HCT116 (cell line): ENCODE data around the gene EID1. TPM values are rescaled to one million over a fixed set of nuclear protein-coding genes. Genes with fewer than 3 reads are reported as not detected.

Experiments used
- ATAC-seq: fragments of 200-7000 bp; cut with Tn5 transposase; 2 replicates; pipeline ENCODE4 v1.9.1; 2020; ENCODE audit warnings: mild to moderate bottlenecking, moderate library complexity
- BruUV-seq: library from RNA; stranded (reverse); fragments of 400-500 nt; replicated peaks from 2 replicates; lab custom pipeline; 2021; lab: Mats Ljungman, UMichigan
- CTCF ChIA-PET: fragments of 300-600 bp; sonication (Branson Sonifier 250); formaldehyde crosslinking; loops from one replicate; lab custom pipeline; 2021; ENCODE audit warnings: antibody characterized with exemption; lab: Charles Lee
- POLR2A ChIA-PET: fragments of 300-600, 350-600 bp; sonication (Branson Sonifier 250); formaldehyde crosslinking; loops from one replicate; lab custom pipeline; 2021; ENCODE audit warnings: antibody characterized with exemption; lab: Charles Lee
- RAD21 ChIA-PET, 2 experiments: fragments of 300-600 bp; sonication (Branson Sonifier 250); formaldehyde crosslinking; loops; one replicate each; lab custom pipeline; 2023; ENCODE audit warnings: low total read pairs in 2 of 2; ENCODE audit not compliant: uncharacterized antibody in 2 of 2, unreplicated experiment in 2 of 2, low non-redundant PET in 1 of 2; lab: Charles Lee
- DNase-seq: peaks from one replicate; pipeline ENCODE4 v3.0.0-alpha.2; 2010; ENCODE audit warnings: low read depth, low spot score
- H2AFZ ChIP-seq: fragments of 200-600 bp; shearing (Covaris generic), sonication (generic); 2 replicates; pipeline ENCODE4 v1.6.1; 2017; ENCODE audit warnings: low read depth, mixed run types, mixed read lengths, antibody characterized with exemption, low read length; ENCODE audit not compliant: poor library complexity, severe bottlenecking
- H3K27ac ChIP-seq: 2 replicates; pipeline ENCODE4 v1.5.1; 2012; ENCODE audit warnings: low read depth, low read length
- H3K27me3 ChIP-seq: fragments of 200-600 bp; sonication (generic); 2 replicates; pipeline ENCODE4 v1.6.1; 2016; ENCODE audit warnings: mixed run types, low read length, mixed read lengths; ENCODE audit not compliant: insufficient read depth
- H3K36me3 ChIP-seq, 2 experiments: fragments of 200-500 bp in 1 of 2; fragments of 200-600 bp in 1 of 2; sonication (Bioruptor generic) in 1 of 2; sonication (generic) in 1 of 2; 2 replicates each; pipeline versions ENCODE4 v1.5.1 to v1.6.1; 2014 to 2016; ENCODE audit warnings: low read length in 2 of 2, inconsistent platforms in 1 of 2, mixed read lengths in 1 of 2, mixed run types in 1 of 2; ENCODE audit not compliant: insufficient read depth in 2 of 2, control insufficient read depth in 1 of 2
- H3K4me1 ChIP-seq, 2 experiments: fragments of 200-600 bp in 1 of 2; sonication (generic) in 1 of 2; 2 replicates each; pipeline versions ENCODE4 v1.5.1 to v1.6.1; 2012 to 2017; ENCODE audit warnings: low read length in 2 of 2, inconsistent platforms in 1 of 2, mild to moderate bottlenecking in 1 of 2, mixed read lengths in 1 of 2, mixed run types in 1 of 2, moderate library complexity in 1 of 2; ENCODE audit not compliant: insufficient read depth in 2 of 2, control insufficient read depth in 1 of 2
- H3K4me2 ChIP-seq: fragments of 200-600 bp; sonication (generic); 2 replicates; pipeline ENCODE4 v1.6.1; 2017; ENCODE audit warnings: mixed run types, low read length, mixed read lengths
- H3K4me3 ChIP-seq, 2 experiments: fragments of 200-600 bp in 1 of 2; sonication (generic) in 1 of 2; replicated peaks in 1 of 2; 2 replicates each; pipeline ENCODE4 v1.5.1; 2011 to 2016; ENCODE audit warnings: low read length in 2 of 2, control low read depth in 1 of 2, low read depth in 1 of 2, mild to moderate bottlenecking in 1 of 2, mixed read lengths in 1 of 2, mixed run types in 1 of 2
- H3K79me2 ChIP-seq: fragments of 200-600 bp; sonication (generic); 2 replicates; pipeline ENCODE4 v1.6.1; 2017; ENCODE audit warnings: mild to moderate bottlenecking, mixed run types, low read length, moderate library complexity, mixed read lengths; ENCODE audit not compliant: insufficient read depth
- H3K9ac ChIP-seq: fragments of 200-600 bp; sonication (generic); 2 replicates; pipeline ENCODE4 v1.6.1; 2016; ENCODE audit warnings: low read length, mixed read lengths
- H3K9me2 ChIP-seq: fragments of 200-600 bp; sonication (generic), shearing (Covaris generic); 2 replicates; pipeline ENCODE4 v1.6.1; 2017; ENCODE audit warnings: mixed run types, mild to moderate bottlenecking, moderate library complexity; ENCODE audit not compliant: insufficient read depth
- H3K9me3 ChIP-seq, 2 experiments: fragments of 200-500 bp in 1 of 2; fragments of 200-600 bp in 1 of 2; sonication (Bioruptor generic) in 1 of 2; sonication (generic) in 1 of 2; 2 replicates each; pipeline ENCODE4 v1.6.1; 2014 to 2017; ENCODE audit warnings: low read length in 2 of 2, mixed read lengths in 2 of 2, inconsistent platforms in 1 of 2, low read depth in 1 of 2, mild to moderate bottlenecking in 1 of 2, mixed run types in 1 of 2, moderate library complexity in 1 of 2; ENCODE audit not compliant: control insufficient read depth in 1 of 2, insufficient read depth in 1 of 2
- H4K20me1 ChIP-seq: fragments of 200-600 bp; sonication (generic), shearing (Covaris generic); 2 replicates; pipeline ENCODE4 v1.6.1; 2017; ENCODE audit warnings: mixed run types, mild to moderate bottlenecking, moderate library complexity; ENCODE audit not compliant: insufficient read depth
- CBX3 ChIP-seq: IDR thresholded peaks from 2 replicates; pipeline ENCODE4 v1.6.1; 2012; ENCODE audit warnings: low read depth
- CEBPB ChIP-seq: IDR thresholded peaks from 2 replicates; pipeline ENCODE4 v1.6.1; 2012; ENCODE audit warnings: low read depth
- CTCF ChIP-seq, 3 experiments: fragments of 200-600 bp in 1 of 3; sonication (generic) in 1 of 3; IDR thresholded peaks in 2 of 3; conservative IDR thresholded peaks in 1 of 3; 2 replicates each; pipeline ENCODE4 v1.5.1; 2012 to 2017; ENCODE audit warnings: low read depth in 2 of 3, low read length in 2 of 3, antibody characterized with exemption in 1 of 3, borderline replicate concordance in 1 of 3, control low read depth in 1 of 3, mild to moderate bottlenecking in 1 of 3, mixed read lengths in 1 of 3, mixed run types in 1 of 3, moderate library complexity in 1 of 3; ENCODE audit not compliant: insufficient read depth in 1 of 3
- EGR1 ChIP-seq: IDR thresholded peaks from 2 replicates; pipeline ENCODE4 v1.6.1; 2012; ENCODE audit warnings: low read depth
- ELF1 ChIP-seq: IDR thresholded peaks from 2 replicates; pipeline ENCODE4 v1.6.1; 2012; ENCODE audit warnings: low read depth, borderline replicate concordance
- EZH2 ChIP-seq: fragments of 200-600 bp; sonication (generic); IDR thresholded peaks from 2 replicates; pipeline ENCODE4 v1.6.1; 2017; ENCODE audit warnings: antibody characterized with exemption, mixed run types
- EZH2phosphoT487 ChIP-seq: fragments of 200-600 bp; IDR thresholded peaks from 2 replicates; pipeline ENCODE4 v1.6.1; 2018; ENCODE audit warnings: antibody characterized with exemption, borderline replicate concordance
- POLR2A ChIP-seq: IDR thresholded peaks from 2 replicates; pipeline ENCODE4 v1.7.0; 2011; ENCODE audit warnings: borderline replicate concordance; ENCODE audit not compliant: insufficient read depth, insufficient read length; ENCODE audit errors: extremely low read depth
- POLR2AphosphoS5 ChIP-seq: IDR thresholded peaks from 2 replicates; pipeline ENCODE4 v1.6.1; 2011; ENCODE audit warnings: mild to moderate bottlenecking, low read depth, low read length, moderate library complexity
- REST ChIP-seq: IDR thresholded peaks from 2 replicates; pipeline ENCODE4 v1.6.1; 2012; ENCODE audit warnings: low read depth
- SIN3A ChIP-seq: IDR thresholded peaks from 2 replicates; pipeline ENCODE4 v1.6.1; 2012; ENCODE audit warnings: low read depth
- SRF ChIP-seq: IDR thresholded peaks from 2 replicates; pipeline ENCODE4 v1.6.1; 2012; ENCODE audit warnings: low read depth
- TCF7L2 ChIP-seq: IDR thresholded peaks from 2 replicates; pipeline ENCODE4 v1.7.0; 2011; ENCODE audit warnings: borderline replicate concordance, inconsistent platforms; ENCODE audit not compliant: insufficient read depth, insufficient read length; ENCODE audit errors: extremely low read depth
- YY1 ChIP-seq: IDR thresholded peaks from 2 replicates; pipeline ENCODE4 v1.6.1; 2011; ENCODE audit warnings: low read length, low read depth, moderate library complexity, mild to moderate bottlenecking; ENCODE audit not compliant: insufficient replicate concordance; ENCODE audit errors: extremely low read depth
- ZNF274 ChIP-seq: fragments of 200-500 bp; sonication (Bioruptor generic); IDR thresholded peaks from 2 replicates; pipeline ENCODE4 v1.6.1; 2014; ENCODE audit warnings: mild to moderate bottlenecking, low read depth, low read length, inconsistent platforms
- intact Hi-C: fragments of 100-400 bp; cut with micrococcal nuclease; formaldehyde crosslinking; loops from 2 replicates; pipeline ENCODE4 v1.10.0; 2022
- total RNA-seq: library from RNA; stranded (reverse); gene quantifications from one replicate; pipeline ENCODE4 v1.2.1, GENCODE V29; 2021; ENCODE audit not compliant: unreplicated experiment
- TF ChIP-seq, protein P1 (sequence below): IDR thresholded peaks from 2 replicates; pipeline ENCODE4 v1.6.1; 2012

The EID1 gene
- total RNA-seq, 1 experiment from 2014 or later: 68.6 TPM

DNA sequence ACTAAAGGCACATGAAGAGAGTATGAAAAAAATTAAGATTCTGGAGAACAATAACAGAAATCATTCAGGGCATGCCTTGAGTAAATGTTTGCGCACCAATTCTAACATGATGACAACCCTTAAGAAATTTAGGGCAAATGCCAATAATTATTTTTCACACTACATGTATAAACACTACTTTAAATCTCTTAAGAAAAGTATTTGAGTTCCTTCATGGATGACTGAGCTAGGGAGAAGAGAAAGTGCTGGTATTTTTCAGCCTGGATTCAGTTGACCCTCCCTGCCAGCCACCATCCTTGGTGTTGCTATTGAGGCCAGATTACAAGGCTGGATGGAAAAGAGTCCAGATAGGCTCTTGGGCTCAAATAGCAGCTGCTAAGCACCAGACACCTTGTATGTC, 8.0 kb upstream of the EID1 start:
- CTCF ChIA-PET: no interaction called here
- BruUV-seq: no TSS peak
- RAD21 ChIA-PET: no interaction called here
- H3K4me1 ChIP-seq: peaks cover 0 to 6% of the 10 kb centered on the region in 2 experiments; a peak in 3 of 4 replicates
- H3K4me3 ChIP-seq: no peak overlapping the region
- no peaks in the 10 kb centered on the region for H3K79me2 ChIP-seq
- H4K20me1 ChIP-seq: no peaks in the 10 kb centered on the region
- no peak overlapping the region for H2AFZ ChIP-seq
- intact Hi-C loops: loop anchor here (5.0 kb wide), 1 partner anchor 177 kb away; the partner anchor contains the start of gene SECISBP2L
- no peaks in the 10 kb centered on the region for H3K9me3 ChIP-seq
- no peaks in the 10 kb centered on the region for H3K27me3 ChIP-seq
- no peak for TF ChIP-seq CTCF (IDR thresholded peaks at IDR 0.05 in 2 of 3, conservative IDR thresholded peaks at IDR 0.05 in 1 of 3; ENCODE audit: borderline replicate concordance in 1 of 3, insufficient read depth in 1 of 3, low read depth in 2 of 3, low read length in 2 of 3)
- TF ChIP-seq YY1: no peak
- TF ChIP-seq CEBPB: no peak
- no peak for TF ChIP-seq TCF7L2
- no peak for TF ChIP-seq EZH2
- no peak for TF ChIP-seq CBX3
- no peak for TF ChIP-seq EGR1
- DNase-seq: no peak
- POLR2A ChIA-PET: no interaction called here
- ATAC-seq: no peak
- no peak overlapping the region for H3K9ac ChIP-seq
- no peaks in the 10 kb centered on the region for H3K36me3 ChIP-seq
- no peak overlapping the region for H3K4me2 ChIP-seq
- no peaks in the 10 kb centered on the region for H3K9me2 ChIP-seq
- H3K27ac ChIP-seq: no peak overlapping the region

GRCh38 chr15:48871542-48871941, 6.4 kb upstream of the EID1 start:
- DNase-seq (no peak), ATAC-seq (no peak)
- Histone ChIP-seq H3K4me3 (no peak overlapping the region), H3K4me1 (peaks cover 0 to 6% of the 10 kb centered on the region in 2 experiments; a peak in 3 of 4 replicates), H3K4me2 (no peak overlapping the region), H3K9ac (no peak overlapping the region), H3K27ac (no peak overlapping the region), H4K20me1 (no peaks in the 10 kb centered on the region), H3K36me3 (no peaks in the 10 kb centered on the region), H2AFZ (no peak overlapping the region), H3K79me2 (no peaks in the 10 kb centered on the region), H3K9me2 (no peaks in the 10 kb centered on the region), H3K27me3 (no peaks in the 10 kb centered on the region), H3K9me3 (no peaks in the 10 kb centered on the region)
- ChIA-PET CTCF (interaction anchor here (0.8 kb wide), 1 partner anchor 10 kb away, joined by 3 read pairs; no protein-coding TSS in a partner anchor), RAD21 (no interaction called here), POLR2A (no interaction called here)
- intact Hi-C loops: no loop called here
- BruUV-seq: no TSS peak
- no peak for TF ChIP-seq SRF
- no peak for TF ChIP-seq CEBPB
- no peak for TF ChIP-seq POLR2A
- no peak for TF ChIP-seq REST
- TF ChIP-seq POLR2AphosphoS5: no peak
- TF ChIP-seq ELF1: no peak
- no peak for TF ChIP-seq EZH2phosphoT487
- TF ChIP-seq, protein P1, sequence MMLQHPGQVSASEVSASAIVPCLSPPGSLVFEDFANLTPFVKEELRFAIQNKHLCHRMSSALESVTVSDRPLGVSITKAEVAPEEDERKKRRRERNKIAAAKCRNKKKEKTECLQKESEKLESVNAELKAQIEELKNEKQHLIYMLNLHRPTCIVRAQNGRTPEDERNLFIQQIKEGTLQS: no peak
- no peak for TF ChIP-seq SIN3A
- no peak for TF ChIP-seq YY1
- no peak for TF ChIP-seq EZH2
- no peak for TF ChIP-seq ZNF274
